ENCODE measurements around the gene FAM133A. TPM values are rescaled to one million over a fixed set of nuclear protein-coding genes. Genes with fewer than 3 reads are reported as not detected.

FAM133A gene
- total RNA-seq, result not detected in 2 replicates

DNA sequence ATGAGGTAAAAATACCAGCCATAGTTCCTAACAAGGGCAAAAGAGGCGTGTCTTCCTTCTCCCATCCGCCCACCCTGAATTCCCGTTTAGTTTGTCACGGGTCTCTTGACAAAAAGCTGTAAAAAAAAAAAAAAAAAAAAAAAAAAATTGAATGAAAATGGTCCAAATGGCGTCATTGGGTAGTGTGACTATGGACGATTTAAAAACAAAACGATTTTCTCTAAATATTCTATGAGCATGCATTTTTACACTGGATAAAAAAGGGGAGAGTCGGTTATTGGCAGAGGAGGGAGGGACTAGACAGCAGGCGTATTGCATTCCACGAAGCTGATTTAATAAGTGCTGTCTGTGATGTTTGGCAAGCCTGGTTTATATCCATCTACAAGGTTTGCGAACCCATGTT is at the start of gene FAM133A:
Gene FAM133A (plus strand): TSS at position 338 of the 403 bp plus-strand sequence. CDS start 35,214 bp downstream, outside the sequence.

DNA sequence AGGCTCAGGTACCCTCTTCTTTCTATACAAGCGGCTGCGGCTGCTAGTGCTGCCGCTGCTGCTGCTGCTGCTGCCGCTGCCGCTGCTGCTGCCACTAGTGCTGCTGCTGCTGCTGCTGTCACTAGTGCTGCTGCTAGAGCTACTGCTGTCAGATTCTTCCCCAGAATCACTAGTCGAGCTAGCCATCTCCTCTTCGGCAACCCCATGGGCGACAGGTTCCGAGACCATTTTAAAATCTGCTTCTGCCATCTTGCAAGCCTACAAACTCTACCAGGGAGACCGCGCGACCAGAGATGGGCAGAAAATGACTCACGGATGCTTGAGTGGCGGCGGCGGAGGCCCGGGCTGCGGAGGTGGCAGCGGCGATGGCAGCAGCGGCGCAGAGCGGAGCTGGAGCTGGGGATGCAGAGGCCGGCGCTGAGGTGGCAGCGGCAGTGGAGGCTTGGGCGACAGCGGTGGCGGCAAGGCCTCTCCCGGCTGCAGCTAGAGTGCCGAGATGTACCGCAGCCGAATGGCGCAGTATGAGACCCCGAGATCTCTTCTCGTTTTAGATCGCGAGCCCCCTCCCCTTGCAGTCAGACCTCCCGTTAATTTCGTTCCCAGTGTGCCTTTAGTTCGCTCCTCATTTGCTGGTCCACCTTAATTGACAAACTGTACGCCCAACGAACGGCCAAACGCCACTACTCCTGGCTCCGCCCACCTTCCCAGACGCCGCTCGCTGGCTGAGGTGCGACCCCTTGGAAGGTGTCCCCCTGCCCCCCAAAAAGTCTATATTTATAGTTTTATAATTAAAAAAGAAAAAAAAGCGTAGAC is 744 bp upstream of the FAM133A start, which contains the start of gene NAP1L3:
Gene NAP1L3 (minus strand): TSS at position 523 of the 813 bp plus-strand sequence. CDS start 274 bp downstream, at position 249.

Other genes starting within 250 kb of the FAM133A start
- 1.8 TPM in 2 replicates for gene NAP1L3, start 628 bp upstream of the FAM133A start, total RNA-seq